ENCODE results near the gene PTPRR.

DNA sequence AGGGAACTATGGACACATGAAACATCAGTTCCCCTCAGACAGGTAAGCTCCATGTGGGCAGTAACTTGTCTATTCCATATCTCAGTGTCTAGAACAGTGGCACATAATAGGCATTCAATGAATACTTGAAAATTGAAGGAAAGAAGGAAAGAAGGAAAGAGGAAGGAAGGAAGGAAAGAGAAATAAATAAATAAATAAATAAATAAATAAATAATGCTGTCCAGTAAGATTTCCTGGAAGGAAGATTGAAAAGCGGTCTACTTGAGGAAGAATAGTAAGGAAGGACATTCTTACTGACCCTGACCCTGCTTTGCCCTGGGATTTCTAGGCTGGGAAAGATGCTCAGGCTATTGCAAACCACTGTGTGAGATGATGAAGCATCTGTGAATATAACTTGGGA, 91.5 kb downstream of the PTPRR start:
- TF ChIP-seq YY1 (IDR thresholded peaks at IDR 0.05; ENCODE audit: insufficient read depth, insufficient read length) (no peak), SUZ12 (IDR thresholded peaks at IDR 0.05; ENCODE audit: extremely low read depth, insufficient read depth, insufficient read length) (no peak), ZNF274 (IDR thresholded peaks at IDR 0.05; ENCODE audit: low read depth, low read length) (no peak)

Measured in NT2/D1 (cell line).